SK-N-SH (cell line): ENCODE data around the gene MSRB2. TPM values are rescaled to one million over a fixed set of nuclear protein-coding genes. Genes with fewer than 3 reads are reported as not detected.

Experiments
- CTCF ChIA-PET: fragments of 300-600, 350-600 bp; formaldehyde crosslinking; extraction: SDS; loops from one replicate; lab custom pipeline; 2021; lab: Yijun Ruan, JAX
- POLR2A ChIA-PET: fragments of 350-600 bp; sonication (Branson Sonifier 250); formaldehyde crosslinking; extraction: SDS; loops from one replicate; lab custom pipeline; 2020; ENCODE audit warnings: antibody characterized with exemption, inconsistent platforms; lab: Yijun Ruan, JAX
- DNase-seq: peaks from one replicate; pipeline ENCODE4 v3.0.0; 2012
- H2AFZ ChIP-seq: fragments of 200-600 bp; sonication (generic); 2 replicates; pipeline ENCODE4 v1.8.1; 2016; ENCODE audit warnings: antibody characterized with exemption, mild to moderate bottlenecking, low read depth
- H3F3A ChIP-seq: fragments of 200-600 bp; sonication (generic); replicated peaks from 2 replicates; pipeline ENCODE3; 2016; ENCODE audit warnings: antibody characterized with exemption, mild to moderate bottlenecking; ENCODE audit not compliant: insufficient read depth
- H3K27ac ChIP-seq, 2 experiments: fragments of 200-500 bp in 1 of 2; fragments of 200-600 bp in 1 of 2; sonication (Bioruptor generic) in 1 of 2; sonication (generic), shearing (Covaris generic) in 1 of 2; 2 replicates each; pipeline versions ENCODE4 v1.5.1 to v1.6.1; 2014 to 2016; ENCODE audit warnings: low read depth in 2 of 2, inconsistent platforms in 1 of 2, low read length in 1 of 2, mild to moderate bottlenecking in 1 of 2, mixed read lengths in 1 of 2
- H3K27me3 ChIP-seq: fragments of 200-600 bp; sonication (generic), shearing (Covaris generic); 2 replicates; pipeline ENCODE4 v1.6.1; 2016; ENCODE audit warnings: mixed run types; ENCODE audit not compliant: insufficient read depth
- H3K36me3 ChIP-seq, 2 experiments: fragments of 200-500 bp in 1 of 2; fragments of 200-600 bp in 1 of 2; sonication (Bioruptor generic) in 1 of 2; sonication (generic) in 1 of 2; replicated peaks in 1 of 2; 2 replicates each; pipeline versions ENCODE3 to v1.5.1; 2014 to 2016; ENCODE audit warnings: low read length in 1 of 2, mild to moderate bottlenecking in 1 of 2; ENCODE audit not compliant: insufficient read depth in 2 of 2, control insufficient read depth in 1 of 2
- H3K4me1 ChIP-seq, 2 experiments: fragments of 200-500 bp in 1 of 2; fragments of 200-600 bp in 1 of 2; sonication (Bioruptor generic) in 1 of 2; sonication (generic), shearing (Covaris generic) in 1 of 2; 2 replicates each; pipeline versions ENCODE4 v1.5.1 to v1.6.1; 2014 to 2016; ENCODE audit warnings: low read depth in 1 of 2, low read length in 1 of 2, mixed run types in 1 of 2; ENCODE audit not compliant: insufficient read depth in 2 of 2, control insufficient read depth in 1 of 2
- H3K4me2 ChIP-seq: fragments of 200-600 bp; sonication (generic), shearing (Covaris generic); 2 replicates; pipeline ENCODE4 v1.6.1; 2017; ENCODE audit warnings: mixed run types
- H3K4me3 ChIP-seq, 2 experiments: fragments of 200-500 bp in 1 of 2; fragments of 200-600 bp in 1 of 2; sonication (Bioruptor generic) in 1 of 2; sonication (generic), shearing (Covaris generic) in 1 of 2; 2 replicates each; pipeline versions ENCODE4 v1.5.1 to v1.8.1; 2014 to 2016; ENCODE audit warnings: low read depth in 2 of 2, inconsistent platforms in 1 of 2, low read length in 1 of 2, mild to moderate bottlenecking in 1 of 2, mixed read lengths in 1 of 2, moderate library complexity in 1 of 2
- H3K79me2 ChIP-seq: fragments of 200-600 bp; sonication (generic); 2 replicates; pipeline ENCODE4 v1.8.1; 2017; ENCODE audit warnings: mild to moderate bottlenecking; ENCODE audit not compliant: insufficient read depth
- H3K9ac ChIP-seq: fragments of 200-600 bp; sonication (generic); 2 replicates; pipeline ENCODE4 v1.6.1; 2017; ENCODE audit warnings: mixed run types
- H3K9me2 ChIP-seq: fragments of 200-600 bp; sonication (generic); 2 replicates; pipeline ENCODE4 v1.6.1; 2017; ENCODE audit warnings: mixed run types
- H3K9me3 ChIP-seq: fragments of 200-600 bp; sonication (generic); 2 replicates; pipeline ENCODE4 v1.6.1; 2017; ENCODE audit warnings: mixed run types, mild to moderate bottlenecking, moderate library complexity
- H4K20me1 ChIP-seq: fragments of 200-600 bp; sonication (generic); 2 replicates; pipeline ENCODE4 v1.6.1; 2017; ENCODE audit warnings: mild to moderate bottlenecking, mixed run types; ENCODE audit not compliant: insufficient read depth
- CHD2 ChIP-seq: fragments of 150-350 bp; IDR thresholded peaks from 2 replicates; pipeline ENCODE4 v1.6.1; 2018; ENCODE audit warnings: low read length; ENCODE audit not compliant: partially characterized antibody
- CTCF ChIP-seq: fragments of 200-600 bp; sonication (generic); IDR thresholded peaks from 2 replicates; pipeline ENCODE4 v1.6.1; 2017; ENCODE audit warnings: antibody characterized with exemption, mild to moderate bottlenecking, moderate library complexity
- FOSL2 ChIP-seq: IDR thresholded peaks from 2 replicates; pipeline ENCODE4 v1.4.0; 2012; ENCODE audit warnings: low read depth, mild to moderate bottlenecking, moderate library complexity, borderline replicate concordance
- JUND ChIP-seq: IDR thresholded peaks from 2 replicates; pipeline ENCODE4 v1.4.0; 2012
- MEF2A ChIP-seq: IDR thresholded peaks from 2 replicates; pipeline ENCODE4 v1.4.0; 2012; ENCODE audit warnings: low read depth, borderline replicate concordance
- NRF1 ChIP-seq: IDR thresholded peaks from 2 replicates; pipeline ENCODE4 v1.6.1; 2012; ENCODE audit warnings: low read depth, mild to moderate bottlenecking, low read length
- REST ChIP-seq: IDR thresholded peaks from 2 replicates; pipeline ENCODE4 v1.6.1; 2012; ENCODE audit warnings: mild to moderate bottlenecking, low read depth, low read length, moderate library complexity
- RXRA ChIP-seq: IDR thresholded peaks from 2 replicates; pipeline ENCODE4 v1.4.0; 2012; ENCODE audit warnings: low read depth, mild to moderate bottlenecking, borderline replicate concordance
- SIN3A ChIP-seq: IDR thresholded peaks from 2 replicates; pipeline ENCODE4 v1.6.1; 2012; ENCODE audit warnings: low read depth, mild to moderate bottlenecking, low read length, moderate library complexity, borderline replicate concordance
- TEAD4 ChIP-seq: IDR thresholded peaks from 2 replicates; pipeline ENCODE4 v1.4.0; 2012; ENCODE audit warnings: mild to moderate bottlenecking, borderline replicate concordance; ENCODE audit not compliant: insufficient read depth
- USF2 ChIP-seq: fragments of 150-350 bp; IDR thresholded peaks from 2 replicates; pipeline ENCODE4 v1.6.1; 2017; ENCODE audit warnings: antibody characterized with exemption, low read length, low read depth, borderline replicate concordance
- WGBS: methylation state at CpG from one replicate; pipeline ENCODE4 v1.1.6; 2017; ENCODE audit warnings: low lambda C conversion rate; 5-methylcytosine and 5-hydroxymethylcytosine counted together
- polyA plus RNA-seq, 3 experiments: library from polyadenylated mRNA; depleted of rRNA; stranded (reverse); fragments of >200 nt; gene quantifications; 2 replicates each; pipeline ENCODE4 v1.2.3, GENCODE V29; 2012

MSRB2 gene
- polyA plus RNA-seq, 1 of the 3 experiments (the other 2 are of a cell fraction), result 44.0 TPM

GRCh38 chr10:23121135-23121534 is 25.8 kb downstream of the MSRB2 start:
- H3K9ac ChIP-seq, result no peak overlapping the region
- no peaks in the 10 kb centered on the region for H3K9me3 ChIP-seq
- TF ChIP-seq FOSL2 (no peak), NRF1 (no peak), JUND (no peak), CHD2 (no peak), CTCF (no peak), SIN3A (no peak), RXRA (no peak), REST (no peak), MEF2A (no peak), USF2 (no peak), TEAD4 (no peak)
- no peak for DNase-seq
- H3K4me3 ChIP-seq, result no peak overlapping the region
- no peak overlapping the region for H2AFZ ChIP-seq
- H4K20me1 ChIP-seq, result no peaks in the 10 kb centered on the region
- POLR2A ChIA-PET, result no interaction called here
- 95% methylated on average over 5 of the region's 5 CpGs for WGBS
- peak overlapping the region in 1 of 2 experiments; percentile 71; a peak in 1 of 4 replicates for H3K27ac ChIP-seq
- no peaks in the 10 kb centered on the region for H3K27me3 ChIP-seq
- CTCF ChIA-PET, result interaction anchor here (2.5 kb wide), 1 partner anchor 37 kb away, joined by 13 read pairs; no protein-coding TSS in a partner anchor
- H3F3A ChIP-seq, result no peaks in the 10 kb centered on the region
- no peaks in the 10 kb centered on the region for H3K79me2 ChIP-seq
- peaks cover 0 to 23% of the 10 kb centered on the region in 2 experiments; a peak in 2 of 4 replicates for H3K4me1 ChIP-seq
- no peak overlapping the region for H3K4me2 ChIP-seq
- no peaks in the 10 kb centered on the region for H3K9me2 ChIP-seq
- peaks cover 6 to 20% of the 10 kb centered on the region in 2 experiments for H3K36me3 ChIP-seq
